HFF-Myc (cell line): ENCODE data around the gene SH3RF1.
"Not testable (repeated sequence)": the region's sequence is repeated elsewhere in the genome, so short reads cannot be mapped to it uniquely, and the experiment has no call there.

Source experiments
- DNase-seq: peaks from one replicate; pipeline ENCODE4 v3.0.0-alpha.2; 2011; ENCODE audit warnings: low read depth; ENCODE audit errors: extremely low read depth
- H3K4me3 ChIP-seq: replicated peaks from 2 replicates; pipeline ENCODE4 v1.5.1; 2011; ENCODE audit warnings: low read depth, mild to moderate bottlenecking, control low read depth, low read length
- TF ChIP-seq, protein P1 (sequence below): IDR thresholded peaks from 2 replicates; pipeline ENCODE4 v1.5.1; 2012; ENCODE audit warnings: mild to moderate bottlenecking, low read depth, low read length, control low read depth; ENCODE audit errors: missing control alignments

SH3RF1 gene

DNA sequence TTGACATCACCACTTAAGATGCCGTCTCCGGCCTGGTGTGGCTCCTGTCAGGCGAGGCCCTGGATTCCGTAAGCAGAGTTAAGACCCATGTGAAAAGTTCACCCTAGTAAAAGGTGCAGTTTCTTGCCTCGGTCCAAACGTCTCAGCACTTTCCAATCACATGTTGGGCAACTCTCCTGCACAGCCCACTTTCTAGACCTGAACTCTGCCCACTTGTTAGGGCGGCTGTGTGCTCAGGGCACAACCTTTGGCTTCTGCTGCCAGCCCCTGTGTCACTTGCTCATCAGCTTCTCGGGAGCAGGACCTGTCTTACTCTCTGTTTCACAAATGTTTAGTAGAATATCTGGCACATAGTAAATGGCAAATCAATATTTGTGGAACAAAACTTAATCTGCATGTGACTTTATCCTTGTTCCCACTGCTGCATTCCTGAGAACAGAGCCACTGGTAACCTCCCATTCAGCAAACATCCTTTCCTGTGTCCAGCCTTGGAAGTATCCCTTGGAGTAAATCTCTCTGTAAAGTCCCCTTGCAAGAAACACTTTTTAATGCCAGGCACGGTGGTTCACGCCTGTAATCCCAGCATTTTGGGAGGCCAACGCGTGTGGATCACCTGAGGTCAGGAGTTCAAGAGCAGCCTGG lies 38.7 kb upstream of the SH3RF1 start:
- no peak for DNase-seq
- TF ChIP-seq, protein P1, sequence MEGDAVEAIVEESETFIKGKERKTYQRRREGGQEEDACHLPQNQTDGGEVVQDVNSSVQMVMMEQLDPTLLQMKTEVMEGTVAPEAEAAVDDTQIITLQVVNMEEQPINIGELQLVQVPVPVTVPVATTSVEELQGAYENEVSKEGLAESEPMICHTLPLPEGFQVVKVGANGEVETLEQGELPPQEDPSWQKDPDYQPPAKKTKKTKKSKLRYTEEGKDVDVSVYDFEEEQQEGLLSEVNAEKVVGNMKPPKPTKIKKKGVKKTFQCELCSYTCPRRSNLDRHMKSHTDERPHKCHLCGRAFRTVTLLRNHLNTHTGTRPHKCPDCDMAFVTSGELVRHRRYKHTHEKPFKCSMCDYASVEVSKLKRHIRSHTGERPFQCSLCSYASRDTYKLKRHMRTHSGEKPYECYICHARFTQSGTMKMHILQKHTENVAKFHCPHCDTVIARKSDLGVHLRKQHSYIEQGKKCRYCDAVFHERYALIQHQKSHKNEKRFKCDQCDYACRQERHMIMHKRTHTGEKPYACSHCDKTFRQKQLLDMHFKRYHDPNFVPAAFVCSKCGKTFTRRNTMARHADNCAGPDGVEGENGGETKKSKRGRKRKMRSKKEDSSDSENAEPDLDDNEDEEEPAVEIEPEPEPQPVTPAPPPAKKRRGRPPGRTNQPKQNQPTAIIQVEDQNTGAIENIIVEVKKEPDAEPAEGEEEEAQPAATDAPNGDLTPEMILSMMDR: no peak
- H3K4me3 ChIP-seq: no peak overlapping the region

DNA sequence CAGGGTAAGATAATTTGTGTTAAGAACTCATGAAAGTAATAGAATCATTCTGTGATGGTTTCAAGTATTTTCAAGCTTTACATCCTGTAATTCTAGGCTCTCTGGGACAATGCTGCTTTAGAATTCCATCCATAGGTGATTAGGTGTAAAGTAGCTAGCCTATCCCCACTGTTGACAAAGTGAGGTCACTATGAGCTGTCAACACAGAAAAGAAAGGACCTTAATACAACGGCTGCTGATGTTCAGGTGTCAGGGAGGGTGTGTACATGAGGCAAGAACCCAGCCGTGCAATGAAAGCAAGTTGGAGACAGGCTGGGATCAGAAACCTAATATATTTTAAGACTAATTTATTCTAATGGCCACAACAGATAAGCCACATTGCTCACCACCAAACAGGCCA lies 36.8 kb upstream of the SH3RF1 start:
- no peak for DNase-seq
- H3K4me3 ChIP-seq: no peak overlapping the region
- TF ChIP-seq, protein P1: no peak

DNA sequence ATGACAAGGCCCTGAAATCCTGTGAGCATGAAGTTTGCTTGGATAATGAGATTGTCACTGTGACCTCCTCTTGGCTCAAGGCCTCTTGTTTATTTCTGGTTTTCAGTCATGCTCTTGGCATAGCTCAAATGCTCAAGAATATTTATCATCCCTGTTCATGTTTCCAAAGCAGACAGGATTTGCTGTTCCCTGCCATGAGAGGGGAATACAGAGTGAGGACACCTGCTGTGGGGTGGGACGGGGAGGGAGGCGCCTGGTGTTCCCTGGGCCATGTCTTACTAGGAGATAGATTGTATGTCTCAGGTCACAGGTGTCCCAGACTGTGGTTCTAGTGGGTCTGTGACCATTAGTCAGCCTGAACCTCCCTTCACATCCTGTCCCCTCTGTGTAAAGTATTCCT lies 34.9 kb upstream of the SH3RF1 start:
- TF ChIP-seq, protein P1: no peak
- H3K4me3 ChIP-seq: no peak overlapping the region
- DNase-seq: no peak

DNA sequence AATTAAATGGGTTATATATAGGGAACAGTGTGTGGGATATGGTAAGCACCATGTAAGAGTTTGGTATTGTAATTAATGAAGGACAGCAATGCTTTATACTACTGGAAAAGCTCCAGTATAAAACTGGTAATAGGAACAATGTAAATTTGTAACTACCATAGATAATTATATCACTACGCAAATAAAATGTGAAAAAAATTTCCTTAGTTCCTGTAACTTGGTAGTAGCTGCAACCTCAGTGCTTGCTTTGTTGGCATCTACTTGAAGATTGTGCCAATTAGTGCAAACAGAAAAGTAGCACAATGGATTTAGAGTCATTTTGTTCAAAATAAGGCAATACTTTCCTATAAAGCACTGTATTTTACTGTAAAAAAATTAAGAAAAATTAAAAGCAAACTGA lies 34.4 kb upstream of the SH3RF1 start:
- DNase-seq: no peak
- TF ChIP-seq, protein P1: no peak
- no peak overlapping the region for H3K4me3 ChIP-seq

DNA sequence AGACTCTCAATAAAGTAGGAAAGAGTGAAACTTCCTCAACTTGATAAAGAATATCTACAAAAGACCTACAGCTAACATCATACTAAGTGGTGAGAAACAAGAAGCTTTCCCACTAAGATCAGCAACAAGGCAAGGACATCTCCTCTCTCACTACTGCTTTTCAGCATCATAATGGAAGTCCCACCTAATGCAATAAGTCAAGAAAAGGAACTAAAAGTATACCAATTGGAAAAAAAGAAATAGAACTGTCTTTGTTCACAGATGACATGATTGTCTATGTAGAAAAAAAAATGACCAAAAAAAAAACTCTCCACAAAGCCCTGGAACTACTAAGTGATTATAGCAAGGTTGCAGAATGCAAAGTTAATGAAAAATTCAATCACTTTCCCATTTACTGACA lies 25.1 kb upstream of the SH3RF1 start:
- no peak for DNase-seq
- H3K4me3 ChIP-seq: no peak overlapping the region
- TF ChIP-seq, protein P1: no peak

DNA sequence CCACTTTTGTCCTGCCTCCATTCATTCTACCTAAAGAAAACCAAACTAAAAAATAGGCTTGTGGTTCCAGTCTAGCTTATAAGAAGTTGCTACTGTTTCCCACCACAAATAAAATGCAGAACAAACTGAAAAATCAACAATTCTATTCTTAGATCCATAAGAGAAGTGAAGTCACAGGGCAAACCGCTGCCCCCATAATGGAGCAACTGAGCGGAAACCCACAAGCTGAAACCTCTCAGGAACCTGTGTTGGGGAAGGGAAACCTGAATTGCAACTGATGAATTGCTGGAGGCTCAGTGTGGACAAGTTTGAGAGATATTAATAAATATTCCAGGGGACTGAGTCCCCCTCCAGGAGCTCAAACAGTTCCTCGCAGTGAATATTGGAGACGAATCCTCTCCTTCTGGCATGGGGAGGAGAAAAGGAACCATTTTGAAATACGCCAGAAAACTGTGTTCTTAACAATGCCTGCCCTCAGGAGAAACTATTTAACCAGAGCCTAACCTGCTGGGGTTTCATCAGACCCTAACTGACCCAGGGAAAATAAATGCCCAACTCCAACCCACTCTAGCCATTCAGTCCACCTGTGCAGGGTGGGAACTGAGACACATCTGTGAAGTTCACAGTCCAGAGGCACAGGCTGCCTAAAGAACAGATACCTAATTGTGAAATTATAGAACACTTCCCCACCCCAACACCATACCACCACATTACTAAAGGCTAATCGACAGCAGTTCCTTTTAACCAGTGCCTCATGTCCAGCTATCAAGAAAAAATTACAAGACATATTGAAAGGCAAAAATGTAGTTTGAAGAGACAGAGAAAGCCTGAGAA lies 22.8 kb upstream of the SH3RF1 start:
- no peak for DNase-seq
- no peak overlapping the region for H3K4me3 ChIP-seq
- TF ChIP-seq, protein P1: no peak

DNA sequence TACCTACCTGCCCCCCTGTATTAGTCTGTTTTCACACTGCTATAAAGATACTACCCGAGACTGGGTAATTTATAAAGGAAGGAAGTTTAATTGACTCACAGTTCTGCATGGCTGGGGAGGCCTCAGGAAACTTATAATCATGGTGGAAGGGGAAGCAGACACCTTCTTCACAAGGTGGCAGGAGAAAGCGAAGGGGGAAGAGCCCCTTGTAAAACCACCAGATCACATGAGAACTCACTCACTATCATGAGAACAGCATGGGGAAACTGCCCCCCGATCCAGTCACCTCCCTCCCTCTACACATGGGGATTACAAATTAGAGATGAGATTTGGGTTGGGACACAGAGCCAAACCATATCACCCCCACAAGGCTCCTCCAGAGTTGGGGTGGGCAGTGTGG lies 17.2 kb upstream of the SH3RF1 start:
- not testable (repeated sequence) for DNase-seq, H3K4me3 ChIP-seq
